Measurements from ENCODE around the gene TPP1.

Gene TPP1

GRCh38 chr11:6633422-6634408, 14.5 kb upstream of the TPP1 start:
- H3K36me3 ChIP-seq, result peaks cover 7 to 66% (median 55%) of the 10 kb centered on the region in 11 experiments; a peak in 20 of 22 replicates

GRCh38 chr11:6632116-6633073, 13.2 kb upstream of the TPP1 start:
- peak overlapping the region in 3 of 11 experiments; percentile 81 to 93 (median 92); a peak in 5 of 22 replicates for H3K27ac ChIP-seq
- peaks cover 7 to 68% (median 59%) of the 10 kb centered on the region in 11 experiments; a peak in 20 of 22 replicates for H3K36me3 ChIP-seq
- no peak for TF ChIP-seq Cebpa-rat (IDR thresholded peaks at IDR 0.05)
- H3K4me3 ChIP-seq, result no peak overlapping the region
- H3K27me3 ChIP-seq, result no peaks in the 10 kb centered on the region
- H3K9me3 ChIP-seq (replicated peaks in 1 of 11), result no peaks in the 10 kb centered on the region
- no peak overlapping the region for H3K9ac ChIP-seq
- H3K4me2 ChIP-seq, result no peak overlapping the region
- peaks cover 0 to 5% (median 0%) of the 10 kb centered on the region in 11 experiments; a peak in 2 of 22 replicates for H4K20me1 ChIP-seq
- H3K4me1 ChIP-seq, result peaks cover 18 to 44% (median 34%) of the 10 kb centered on the region in 10 experiments

More at GRCh38 chr11:6633422-6634408, 14.5 kb upstream of the TPP1 start:
- Histone ChIP-seq H3K4me3 (no peak overlapping the region), H3K27ac (peak overlapping the region in 7 of 11 experiments; percentile 79 to 93 (median 90); a peak in 14 of 22 replicates), H3K27me3 (no peaks in the 10 kb centered on the region), H3K9me3 (replicated peaks in 1 of 11) (no peaks in the 10 kb centered on the region), H3K4me1 (peaks cover 18 to 51% (median 36%) of the 10 kb centered on the region in 10 experiments), H3K4me2 (peak overlapping the region in 5 of 11 experiments; percentile 3 to 81 (median 75); a peak in 8 of 22 replicates), H4K20me1 (peaks cover 0 to 5% (median 0%) of the 10 kb centered on the region in 11 experiments; a peak in 2 of 22 replicates), H3K9ac (no peak overlapping the region)
- no peak for TF ChIP-seq Cebpa-rat (IDR thresholded peaks at IDR 0.05)

- Histone ChIP-seq H3K36me3 (peaks cover 7 to 78% (median 69%) of the 10 kb centered on the region in 11 experiments; a peak in 20 of 22 replicates), H3K9me3 (replicated peaks in 1 of 11) (no peaks in the 10 kb centered on the region), H3K4me3 (no peak overlapping the region), H3K27ac (no peak overlapping the region), H3K4me2 (no peak overlapping the region), H3K4me1 (peaks cover 15 to 37% (median 26%) of the 10 kb centered on the region in 10 experiments), H4K20me1 (peaks cover 0 to 4% (median 0%) of the 10 kb centered on the region in 11 experiments; a peak in 3 of 22 replicates), H3K27me3 (no peaks in the 10 kb centered on the region), H3K9ac (no peak overlapping the region)
- TF ChIP-seq Cebpa-rat (IDR thresholded peaks at IDR 0.05), result no peak
Observed at GRCh38 chr11:6631361-6631890, 12.2 kb upstream of the TPP1 start.

- no peaks in the 10 kb centered on the region; a peak in 2 of 22 replicates for H4K20me1 ChIP-seq
- H3K9me3 ChIP-seq (replicated peaks in 1 of 11), result no peaks in the 10 kb centered on the region
- no peak overlapping the region for H3K4me2 ChIP-seq
- no peaks in the 10 kb centered on the region for H3K27me3 ChIP-seq
- no peak overlapping the region for H3K4me3 ChIP-seq
- peaks cover 9 to 30% (median 19%) of the 10 kb centered on the region in 10 experiments for H3K4me1 ChIP-seq
- H3K9ac ChIP-seq, result no peak overlapping the region
- no peak overlapping the region for H3K27ac ChIP-seq
- TF ChIP-seq Cebpa-rat (IDR thresholded peaks at IDR 0.05), result no peak
- peaks cover 7 to 84% (median 75%) of the 10 kb centered on the region in 11 experiments; a peak in 21 of 22 replicates for H3K36me3 ChIP-seq
Observed at GRCh38 chr11:6630632-6631291, 11.5 kb upstream of the TPP1 start.

- peaks cover 2 to 23% (median 12%) of the 10 kb centered on the region in 10 experiments; a peak in 19 of 20 replicates for H3K4me1 ChIP-seq
- no peaks in the 10 kb centered on the region for H3K9me3 ChIP-seq (replicated peaks in 1 of 11)
- H3K27ac ChIP-seq, result no peak overlapping the region
- no peak overlapping the region for H3K9ac ChIP-seq
- no peaks in the 10 kb centered on the region for H3K27me3 ChIP-seq
- no peak overlapping the region for H3K4me2 ChIP-seq
- peaks cover 11 to 91% (median 82%) of the 10 kb centered on the region in 11 experiments for H3K36me3 ChIP-seq
- TF ChIP-seq Cebpa-rat (IDR thresholded peaks at IDR 0.05), result no peak
- H4K20me1 ChIP-seq, result no peaks in the 10 kb centered on the region; a peak in 1 of 22 replicates
- H3K4me3 ChIP-seq, result no peak overlapping the region
Observed at GRCh38 chr11:6629892-6630631, 10.8 kb upstream of the TPP1 start.

- H3K27me3 ChIP-seq, result no peaks in the 10 kb centered on the region
- H3K9ac ChIP-seq, result no peak overlapping the region
- H3K9me3 ChIP-seq (replicated peaks in 1 of 11), result no peaks in the 10 kb centered on the region
- H4K20me1 ChIP-seq, result no peaks in the 10 kb centered on the region; a peak in 1 of 22 replicates
- H3K4me1 ChIP-seq, result peaks cover 0 to 18% (median 7%) of the 10 kb centered on the region in 10 experiments; a peak in 13 of 20 replicates
- H3K36me3 ChIP-seq, result peaks cover 13 to 97% (median 87%) of the 10 kb centered on the region in 11 experiments
- no peak overlapping the region for H3K4me2 ChIP-seq
- no peak overlapping the region for H3K27ac ChIP-seq
- no peak for TF ChIP-seq Cebpa-rat (IDR thresholded peaks at IDR 0.05)
- H3K4me3 ChIP-seq, result no peak overlapping the region
Observed at GRCh38 chr11:6629573-6629891, 10.3 kb upstream of the TPP1 start.

- Histone ChIP-seq H3K4me2 (no peak overlapping the region), H4K20me1 (no peaks in the 10 kb centered on the region; a peak in 1 of 22 replicates), H3K9ac (no peak overlapping the region), H3K4me3 (no peak overlapping the region), H3K27me3 (no peaks in the 10 kb centered on the region), H3K36me3 (peaks cover 13 to 99% (median 90%) of the 10 kb centered on the region in 11 experiments), H3K4me1 (peaks cover 0 to 8% (median 0%) of the 10 kb centered on the region in 10 experiments; a peak in 3 of 20 replicates), H3K9me3 (replicated peaks in 1 of 11) (no peaks in the 10 kb centered on the region), H3K27ac (no peak overlapping the region)
- TF ChIP-seq Cebpa-rat (IDR thresholded peaks at IDR 0.05), result no peak
Observed at GRCh38 chr11:6628526-6628925, 9.3 kb upstream of the TPP1 start.
